Ascending aorta (tissue), 2 donors: ENCODE results near the gene EGFR. TPM values are rescaled to one million over a fixed set of nuclear protein-coding genes. Genes with fewer than 3 reads are reported as not detected.
A peak's percentile ranks its signal among the peaks of the same experiment; 100 is the strongest.

Source experiments
- DNase-seq, 2 donors: peaks; one replicate each; pipeline ENCODE4 v3.0.0-alpha.2; 2019; ENCODE audit warnings: low spot score in 2 of 2
- H3K27ac ChIP-seq, 2 donors: fragments of 200-600 bp; sonication (generic); one replicate each; pipeline ENCODE4 v1.5.1; 2016 to 2017; ENCODE audit warnings: mild to moderate bottlenecking in 1 of 2
- H3K27me3 ChIP-seq: fragments of 200-600 bp; sonication (generic); one replicate; pipeline ENCODE4 v1.5.1; 2017
- H3K36me3 ChIP-seq, 2 donors: fragments of 200-600 bp; sonication (generic); one replicate each; pipeline ENCODE4 v1.5.1; 2016
- H3K4me1 ChIP-seq, 2 donors: fragments of 200-600 bp; sonication (generic); one replicate each; pipeline ENCODE4 v1.5.1; 2016 to 2017; ENCODE audit warnings: mild to moderate bottlenecking in 1 of 2
- H3K4me3 ChIP-seq, 2 donors: fragments of 200-600 bp; sonication (generic); one replicate each; pipeline ENCODE4 v1.5.1; 2016 to 2017; ENCODE audit warnings: mild to moderate bottlenecking in 1 of 2
- H3K9me3 ChIP-seq, 2 donors: fragments of 200-600 bp; sonication (generic); one replicate each; pipeline ENCODE4 v1.5.1; 2016
- intact Hi-C: fragments of 100-400 bp; cut with DNase I; formaldehyde crosslinking; loops from one replicate; pipeline ENCODE4 v1.15.1; 2023
- total RNA-seq: library from RNA; depleted of rRNA; stranded (reverse); fragments of >200 nt; gene quantifications from one replicate; pipeline ENCODE4 v1.1.0, GENCODE V29; 2016
- TF ChIP-seq, protein P1 (sequence below), 3 experiments: fragments of 200-600 bp in 2 of 3; fragments of 450-650 bp in 1 of 3; sonication (generic) in 2 of 3; IDR thresholded peaks; one replicate each; pipeline ENCODE4 v1.5.1; 2016 to 2019; ENCODE audit warnings: antibody characterized with exemption in 3 of 3, mild to moderate bottlenecking in 1 of 3, moderate library complexity in 1 of 3

Gene EGFR
- total RNA-seq, 1 donor from 2014 or later: 33.8 TPM

DNA sequence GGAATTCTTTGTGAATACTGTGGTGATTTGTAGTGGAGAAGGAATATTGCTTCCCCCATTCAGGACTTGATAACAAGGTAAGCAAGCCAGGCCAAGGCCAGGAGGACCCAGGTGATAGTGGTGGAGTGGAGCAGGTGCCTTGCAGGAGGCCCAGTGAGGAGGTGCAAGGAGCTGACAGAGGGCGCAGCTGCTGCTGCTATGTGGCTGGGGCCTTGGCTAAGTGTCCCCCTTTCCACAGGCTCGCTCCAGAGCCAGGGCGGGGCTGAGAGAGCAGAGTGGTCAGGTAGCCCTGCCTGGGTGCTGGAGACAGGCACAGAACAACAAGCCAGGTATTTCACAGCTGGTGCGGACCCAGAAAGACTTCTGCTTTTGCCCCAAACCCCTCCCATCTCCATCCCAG lies 162.9 kb downstream of the EGFR start:
- TF ChIP-seq, protein P1, sequence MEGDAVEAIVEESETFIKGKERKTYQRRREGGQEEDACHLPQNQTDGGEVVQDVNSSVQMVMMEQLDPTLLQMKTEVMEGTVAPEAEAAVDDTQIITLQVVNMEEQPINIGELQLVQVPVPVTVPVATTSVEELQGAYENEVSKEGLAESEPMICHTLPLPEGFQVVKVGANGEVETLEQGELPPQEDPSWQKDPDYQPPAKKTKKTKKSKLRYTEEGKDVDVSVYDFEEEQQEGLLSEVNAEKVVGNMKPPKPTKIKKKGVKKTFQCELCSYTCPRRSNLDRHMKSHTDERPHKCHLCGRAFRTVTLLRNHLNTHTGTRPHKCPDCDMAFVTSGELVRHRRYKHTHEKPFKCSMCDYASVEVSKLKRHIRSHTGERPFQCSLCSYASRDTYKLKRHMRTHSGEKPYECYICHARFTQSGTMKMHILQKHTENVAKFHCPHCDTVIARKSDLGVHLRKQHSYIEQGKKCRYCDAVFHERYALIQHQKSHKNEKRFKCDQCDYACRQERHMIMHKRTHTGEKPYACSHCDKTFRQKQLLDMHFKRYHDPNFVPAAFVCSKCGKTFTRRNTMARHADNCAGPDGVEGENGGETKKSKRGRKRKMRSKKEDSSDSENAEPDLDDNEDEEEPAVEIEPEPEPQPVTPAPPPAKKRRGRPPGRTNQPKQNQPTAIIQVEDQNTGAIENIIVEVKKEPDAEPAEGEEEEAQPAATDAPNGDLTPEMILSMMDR (IDR thresholded peaks at IDR 0.05): no peak
- intact Hi-C loops: no loop called here
- Histone ChIP-seq H3K27ac (no peak overlapping the region), H3K36me3 (peaks cover 46 to 61% of the 10 kb centered on the region in 2 donors), H3K4me3 (no peak overlapping the region), H3K9me3 (no peaks in the 10 kb centered on the region), H3K27me3 (no peaks in the 10 kb centered on the region), H3K4me1 (peaks cover 7 to 19% of the 10 kb centered on the region in 2 donors)
- peak in 1 of 2 donors; percentile 43 for DNase-seq

- TF ChIP-seq, protein P1 (IDR thresholded peaks at IDR 0.05): no peak
- H3K4me1 ChIP-seq: no peaks in the 10 kb centered on the region
- H3K27ac ChIP-seq: no peak overlapping the region
- H3K27me3 ChIP-seq: no peaks in the 10 kb centered on the region
- no peaks in the 10 kb centered on the region for H3K9me3 ChIP-seq
- no peak overlapping the region for H3K4me3 ChIP-seq
- peaks cover 61 to 65% of the 10 kb centered on the region in 2 donors for H3K36me3 ChIP-seq
- DNase-seq: no peak
- intact Hi-C loops: no loop called here
Observed at GRCh38 chr7:55183897-55184296, 165.1 kb downstream of the EGFR start.

- TF ChIP-seq, protein P1 (IDR thresholded peaks at IDR 0.05): no peak
- no peak overlapping the region for H3K27ac ChIP-seq
- intact Hi-C loops: no loop called here
- no peaks in the 10 kb centered on the region for H3K27me3 ChIP-seq
- DNase-seq: no peak
- H3K9me3 ChIP-seq: no peaks in the 10 kb centered on the region
- H3K4me1 ChIP-seq: no peaks in the 10 kb centered on the region
- peaks cover 55 to 56% of the 10 kb centered on the region in 2 donors for H3K36me3 ChIP-seq
- H3K4me3 ChIP-seq: no peak overlapping the region
Observed at GRCh38 chr7:55185321-55185802, 166.5 kb downstream of the EGFR start.

DNA sequence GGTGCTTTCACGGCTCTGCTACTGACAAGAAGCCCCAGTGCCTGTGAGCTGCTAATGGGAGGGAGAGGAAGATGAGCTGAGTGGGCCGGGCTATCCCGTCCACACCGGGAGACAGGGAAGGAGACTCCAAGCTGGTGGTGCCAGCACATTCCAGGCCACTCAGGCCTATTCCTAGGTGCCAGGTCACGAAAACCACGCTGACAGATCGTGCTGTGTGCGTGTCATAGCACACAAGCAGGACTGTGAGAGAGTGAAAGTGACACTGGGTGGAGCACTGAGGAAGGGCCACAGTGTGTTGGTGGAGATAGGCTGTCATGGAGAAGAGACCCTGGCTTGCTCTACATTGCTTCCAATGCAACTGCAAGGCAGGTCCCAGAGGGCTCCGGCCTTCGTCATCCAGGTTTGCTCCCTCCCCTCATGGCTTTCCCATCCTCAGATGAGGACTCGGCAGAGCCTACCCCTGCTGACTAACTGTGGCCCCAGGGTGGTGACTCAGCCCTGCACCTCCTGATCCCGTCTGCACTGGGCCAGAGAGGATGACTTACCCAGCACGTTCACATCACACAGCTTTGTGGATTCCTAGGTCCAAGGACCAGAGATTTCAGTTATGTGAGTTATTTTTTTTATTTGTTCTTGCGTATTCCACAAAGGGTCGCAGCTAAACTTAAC lies 167.3 kb downstream of the EGFR start:
- intact Hi-C loops: no loop called here
- Histone ChIP-seq H3K4me1 (no peaks in the 10 kb centered on the region), H3K27me3 (no peaks in the 10 kb centered on the region), H3K27ac (no peak overlapping the region), H3K4me3 (no peak overlapping the region), H3K9me3 (no peaks in the 10 kb centered on the region), H3K36me3 (peaks cover 49 to 56% of the 10 kb centered on the region in 2 donors)
- DNase-seq: peak in 1 of 2 donors; percentile 60
- TF ChIP-seq, protein P1 (IDR thresholded peaks at IDR 0.05): no peak

DNA sequence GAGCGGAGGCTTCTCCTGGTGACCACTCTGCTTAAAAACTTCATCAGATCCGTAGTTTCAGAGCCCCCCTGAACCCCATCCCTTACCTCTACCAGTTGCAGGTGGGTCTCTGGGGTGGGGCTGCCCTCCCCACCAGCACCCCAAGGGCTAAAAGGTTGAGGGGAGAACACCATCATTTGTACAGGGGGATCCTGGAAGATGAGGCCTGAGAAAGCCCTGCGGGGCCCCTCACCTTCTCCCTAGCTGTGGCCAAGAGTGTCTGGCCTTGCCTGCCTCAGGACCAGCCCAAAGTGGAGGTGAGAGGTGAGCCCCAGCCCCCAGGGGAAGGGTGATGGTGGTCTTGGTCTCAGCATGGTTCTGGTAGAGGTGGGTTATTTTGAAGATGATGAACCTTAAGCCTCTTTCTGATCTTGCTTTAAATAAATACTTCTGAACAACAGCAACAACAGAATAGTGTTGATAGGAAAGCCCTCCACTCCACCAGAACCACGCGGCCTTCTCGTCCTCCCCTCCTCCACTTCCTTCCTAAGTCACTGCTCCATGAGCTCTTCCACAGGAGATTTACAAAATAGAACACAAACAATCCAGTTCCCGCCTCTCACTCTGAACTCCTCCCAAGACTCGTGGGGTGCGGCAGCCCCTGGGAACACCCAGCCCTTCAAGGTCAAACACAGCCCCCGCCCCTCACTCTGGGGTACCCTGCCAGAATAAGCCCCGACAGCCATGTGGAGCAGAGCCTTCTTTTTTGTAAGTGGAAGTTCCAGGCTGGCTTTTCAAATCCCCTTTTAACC lies 169.1 kb downstream of the EGFR start:
- no peak for DNase-seq
- intact Hi-C loops: no loop called here
- TF ChIP-seq, protein P1 (IDR thresholded peaks at IDR 0.05): no peak
- peaks cover 33 to 51% of the 10 kb centered on the region in 2 donors for H3K36me3 ChIP-seq
- H3K27ac ChIP-seq: no peak overlapping the region
- no peak overlapping the region for H3K4me3 ChIP-seq
- H3K4me1 ChIP-seq: no peaks in the 10 kb centered on the region
- H3K9me3 ChIP-seq: no peaks in the 10 kb centered on the region
- no peaks in the 10 kb centered on the region for H3K27me3 ChIP-seq
